Natural killer cell (primary cell): ENCODE data around the gene ZNF230. TPM values are rescaled to one million over a fixed set of nuclear protein-coding genes. Genes with fewer than 3 reads are reported as not detected.
A peak's percentile ranks its signal among the peaks of the same experiment; 100 is the strongest.

ENCODE experiments used
- ATAC-seq, 3 donors: fragments of 150-1000 bp in 2 of 3; fragments of 200-7000 bp in 1 of 3; cut with Tn5 transposase; 1 replicate in 1 of 3; 2 replicates in 2 of 3; pipeline ENCODE4 v1.10.0; 2021; ENCODE audit warnings: mild to moderate bottlenecking in 2 of 3, moderate library complexity in 2 of 3
- DNase-seq, 2 donors: peaks; one replicate each; pipeline versions ENCODE4 v3.0.0 to v3.0.0-alpha.2; 2013 to 2021; ENCODE audit warnings: mixed read lengths in 1 of 2
- H3K27ac ChIP-seq: one replicate; pipeline ENCODE4 v1.5.1; 2013; ENCODE audit warnings: mild to moderate bottlenecking, low read length
- H3K27me3 ChIP-seq: one replicate; pipeline ENCODE4 v1.6.1; 2013; ENCODE audit warnings: low read length; ENCODE audit not compliant: control insufficient read depth, insufficient read depth
- H3K36me3 ChIP-seq: one replicate; pipeline ENCODE4 v1.6.1; 2013; ENCODE audit warnings: low read length; ENCODE audit not compliant: control insufficient read depth, insufficient read depth
- H3K4me1 ChIP-seq: one replicate; pipeline ENCODE4 v1.6.1; 2013; ENCODE audit warnings: low read length; ENCODE audit not compliant: control insufficient read depth, insufficient read depth
- H3K4me3 ChIP-seq: one replicate; pipeline ENCODE4 v1.5.1; 2013; ENCODE audit warnings: low read length
- H3K9me3 ChIP-seq: one replicate; pipeline ENCODE4 v1.6.1; 2013; ENCODE audit warnings: low read length; ENCODE audit not compliant: control insufficient read depth, insufficient read depth
- H3K27ac Mint-ChIP-seq, 2 donors: one replicate each; pipeline ENCODE4 v1.8.0; 2022; ENCODE audit warnings: mild to moderate bottlenecking in 2 of 2, mixed read lengths in 2 of 2, moderate library complexity in 1 of 2
- H3K27me3 Mint-ChIP-seq, 2 donors: one replicate each; pipeline ENCODE4 v1.8.0; 2022; ENCODE audit warnings: low read depth in 2 of 2, mixed read lengths in 2 of 2
- H3K36me3 Mint-ChIP-seq: one replicate; pipeline ENCODE4 v1.8.0; 2022; ENCODE audit warnings: mixed read lengths
- H3K4me1 Mint-ChIP-seq, 2 donors: one replicate each; pipeline ENCODE4 v1.8.0; 2022; ENCODE audit warnings: mixed read lengths in 2 of 2
- H3K4me3 Mint-ChIP-seq: one replicate; pipeline ENCODE4 v1.8.0; 2022; ENCODE audit warnings: mild to moderate bottlenecking, moderate library complexity, mixed read lengths
- H3K9me3 Mint-ChIP-seq, 2 donors: one replicate each; pipeline ENCODE4 v1.8.0; 2022; ENCODE audit warnings: mixed read lengths in 2 of 2
- CTCF ChIP-seq: fragments of 200-600 bp; IDR thresholded peaks from one replicate; pipeline ENCODE4 v1.8.0; 2022; ENCODE audit warnings: antibody characterized with exemption
- WGBS: methylation state at CpG from one replicate; pipeline ENCODE4 v1.1.7; 2013; ENCODE audit warnings: missing lambda C conversion rate; ENCODE audit not compliant: insufficient coverage; 5-methylcytosine and 5-hydroxymethylcytosine counted together
- intact Hi-C: fragments of 100-400 bp; cut with micrococcal nuclease; formaldehyde crosslinking; loops from one replicate; pipeline ENCODE4 v1.14.2; 2022
- total RNA-seq, 4 donors: library from RNA; stranded (reverse); fragments of 120-200 nt in 1 of 4; gene quantifications; one replicate each; pipeline versions ENCODE4 v1.2.3 to v1.2.4, GENCODE V29; 2013 to 2022

The ZNF230 gene
- total RNA-seq, 3 donors from 2014 or later (not counting 1 experiment from before 2014, with no cell fraction given): 2.3 to 6.3 (median 3.4) TPM

GRCh38 chr19:44051650-44052402 lies 49.1 kb downstream of the ZNF230 start, which contains the start of gene ZNF223:
TSS of gene ZNF223 (plus strand) at chr19:44052036. CDS start at chr19:44055177, 3,141 bp downstream.
- peaks cover 4% of the 10 kb centered on the region for H3K36me3 ChIP-seq
- peak within 1 kb of the TSS; percentile 79 to 87 for H3K27ac Mint-ChIP-seq
- H3K4me1 ChIP-seq: peaks cover 10% of the 10 kb centered on the region
- H3K27ac ChIP-seq: peak within 1 kb of the TSS; percentile 22
- no peaks in the 10 kb centered on the region for H3K36me3 Mint-ChIP-seq
- H3K27me3 Mint-ChIP-seq: peaks cover 13 to 23% of the 10 kb centered on the region in 2 donors
- no peaks in the 10 kb centered on the region for H3K9me3 Mint-ChIP-seq
- ATAC-seq (peak; percentile 41 to 79 (median 69)), DNase-seq (peak; percentile 23 to 73)
- 3% methylated on average over 38 of the region's 38 CpGs for WGBS
- H3K4me3 ChIP-seq: peak within 1 kb of the TSS; percentile 74
- H3K4me1 Mint-ChIP-seq: peaks cover 23 to 29% of the 10 kb centered on the region in 2 donors
- TF ChIP-seq CTCF: no peak
- intact Hi-C loops: no loop called here
- H3K27me3 ChIP-seq: peaks cover 2% of the 10 kb centered on the region
- no peaks in the 10 kb centered on the region for H3K9me3 ChIP-seq
- peak within 1 kb of the TSS; percentile 96 for H3K4me3 Mint-ChIP-seq

GRCh38 chr19:44055870-44056269 lies 53.1 kb downstream of the ZNF230 start:
- no peaks in the 10 kb centered on the region for H3K9me3 Mint-ChIP-seq
- H3K27me3 Mint-ChIP-seq: no peaks in the 10 kb centered on the region
- H3K4me1 ChIP-seq: peaks cover 9% of the 10 kb centered on the region
- TF ChIP-seq CTCF: no peak
- intact Hi-C loops: no loop called here
- H3K9me3 ChIP-seq: no peaks in the 10 kb centered on the region
- H3K36me3 Mint-ChIP-seq: no peaks in the 10 kb centered on the region
- no peak overlapping the region for H3K27ac Mint-ChIP-seq
- ATAC-seq (no peak), DNase-seq (no peak)
- H3K27me3 ChIP-seq: no peaks in the 10 kb centered on the region
- peaks cover 6% of the 10 kb centered on the region for H3K36me3 ChIP-seq
- H3K4me1 Mint-ChIP-seq: peaks cover 19 to 22% of the 10 kb centered on the region in 2 donors
- H3K4me3 Mint-ChIP-seq: no peak overlapping the region
- no peak overlapping the region for H3K4me3 ChIP-seq
- WGBS: 95% methylated on average over 5 of the region's 5 CpGs
- no peak overlapping the region for H3K27ac ChIP-seq

GRCh38 chr19:44059229-44059628 lies 56.5 kb downstream of the ZNF230 start:
- peaks cover 20% of the 10 kb centered on the region for H3K36me3 Mint-ChIP-seq
- intact Hi-C loops: no loop called here
- H3K4me1 ChIP-seq: no peaks in the 10 kb centered on the region
- ATAC-seq: no peak
- H3K9me3 Mint-ChIP-seq: no peaks in the 10 kb centered on the region
- peaks cover 4% of the 10 kb centered on the region for H3K9me3 ChIP-seq
- no peak overlapping the region for H3K27ac ChIP-seq
- H3K4me3 ChIP-seq: no peak overlapping the region
- no peak for DNase-seq
- TF ChIP-seq CTCF: no peak
- H3K4me3 Mint-ChIP-seq: no peak overlapping the region
- H3K27me3 ChIP-seq: no peaks in the 10 kb centered on the region
- H3K36me3 ChIP-seq: peaks cover 18% of the 10 kb centered on the region
- 28% methylated on average over 2 of the region's 2 CpGs for WGBS
- no peaks in the 10 kb centered on the region for H3K4me1 Mint-ChIP-seq
- H3K27me3 Mint-ChIP-seq: no peaks in the 10 kb centered on the region
- no peak overlapping the region for H3K27ac Mint-ChIP-seq
